HG03354 (cell line): Measurements from ENCODE around the gene TRPM7.
A peak's percentile ranks its signal among the peaks of the same experiment; 100 is the strongest.
"Not testable (repeated sequence)": the region's sequence is repeated elsewhere in the genome, so short reads cannot be mapped to it uniquely, and the experiment has no call there.

Source experiments
- ATAC-seq: cut with Tn5 transposase; IDR thresholded peaks from one replicate; pipeline ENCODE4 v1.9.1; 2021; ENCODE audit warnings: mild to moderate bottlenecking; ENCODE audit not compliant: unreplicated experiment, poor library complexity, severe bottlenecking

The TRPM7 gene, protein sequence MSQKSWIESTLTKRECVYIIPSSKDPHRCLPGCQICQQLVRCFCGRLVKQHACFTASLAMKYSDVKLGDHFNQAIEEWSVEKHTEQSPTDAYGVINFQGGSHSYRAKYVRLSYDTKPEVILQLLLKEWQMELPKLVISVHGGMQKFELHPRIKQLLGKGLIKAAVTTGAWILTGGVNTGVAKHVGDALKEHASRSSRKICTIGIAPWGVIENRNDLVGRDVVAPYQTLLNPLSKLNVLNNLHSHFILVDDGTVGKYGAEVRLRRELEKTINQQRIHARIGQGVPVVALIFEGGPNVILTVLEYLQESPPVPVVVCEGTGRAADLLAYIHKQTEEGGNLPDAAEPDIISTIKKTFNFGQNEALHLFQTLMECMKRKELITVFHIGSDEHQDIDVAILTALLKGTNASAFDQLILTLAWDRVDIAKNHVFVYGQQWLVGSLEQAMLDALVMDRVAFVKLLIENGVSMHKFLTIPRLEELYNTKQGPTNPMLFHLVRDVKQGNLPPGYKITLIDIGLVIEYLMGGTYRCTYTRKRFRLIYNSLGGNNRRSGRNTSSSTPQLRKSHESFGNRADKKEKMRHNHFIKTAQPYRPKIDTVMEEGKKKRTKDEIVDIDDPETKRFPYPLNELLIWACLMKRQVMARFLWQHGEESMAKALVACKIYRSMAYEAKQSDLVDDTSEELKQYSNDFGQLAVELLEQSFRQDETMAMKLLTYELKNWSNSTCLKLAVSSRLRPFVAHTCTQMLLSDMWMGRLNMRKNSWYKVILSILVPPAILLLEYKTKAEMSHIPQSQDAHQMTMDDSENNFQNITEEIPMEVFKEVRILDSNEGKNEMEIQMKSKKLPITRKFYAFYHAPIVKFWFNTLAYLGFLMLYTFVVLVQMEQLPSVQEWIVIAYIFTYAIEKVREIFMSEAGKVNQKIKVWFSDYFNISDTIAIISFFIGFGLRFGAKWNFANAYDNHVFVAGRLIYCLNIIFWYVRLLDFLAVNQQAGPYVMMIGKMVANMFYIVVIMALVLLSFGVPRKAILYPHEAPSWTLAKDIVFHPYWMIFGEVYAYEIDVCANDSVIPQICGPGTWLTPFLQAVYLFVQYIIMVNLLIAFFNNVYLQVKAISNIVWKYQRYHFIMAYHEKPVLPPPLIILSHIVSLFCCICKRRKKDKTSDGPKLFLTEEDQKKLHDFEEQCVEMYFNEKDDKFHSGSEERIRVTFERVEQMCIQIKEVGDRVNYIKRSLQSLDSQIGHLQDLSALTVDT (N-terminal part only)

GRCh38 chr15:50686469-50687301, at the start of gene TRPM7:
Gene TRPM7, minus strand, starts transcription at chr15:50686797. Its CDS starts 264 bp downstream, at chr15:50686533.
- ATAC-seq: peak; percentile 82

DNA sequence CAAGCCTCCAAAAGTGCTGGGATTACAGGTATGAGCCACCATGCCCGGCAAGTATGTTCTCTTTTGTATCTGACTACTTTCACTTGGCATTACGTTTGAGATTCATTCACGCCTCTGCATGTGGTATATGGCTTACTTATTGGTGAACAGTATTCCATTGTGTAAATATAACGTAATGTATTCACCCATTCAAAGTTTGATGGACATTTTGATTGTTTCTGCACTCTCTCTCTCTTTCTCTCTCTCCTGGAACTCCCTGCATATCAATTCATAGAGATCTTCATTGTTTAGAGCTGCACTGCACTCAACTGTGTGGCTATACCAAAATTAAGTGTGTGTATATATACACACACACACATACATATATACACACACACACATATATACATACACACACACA, 48.6 kb upstream of the TRPM7 start:
- no peak for ATAC-seq

GRCh38 chr15:50726315-50726714, 39.7 kb upstream of the TRPM7 start:
- ATAC-seq: no peak

- ATAC-seq: no peak
Measured at GRCh38 chr15:50718700-50719125, 32.1 kb upstream of the TRPM7 start.

DNA sequence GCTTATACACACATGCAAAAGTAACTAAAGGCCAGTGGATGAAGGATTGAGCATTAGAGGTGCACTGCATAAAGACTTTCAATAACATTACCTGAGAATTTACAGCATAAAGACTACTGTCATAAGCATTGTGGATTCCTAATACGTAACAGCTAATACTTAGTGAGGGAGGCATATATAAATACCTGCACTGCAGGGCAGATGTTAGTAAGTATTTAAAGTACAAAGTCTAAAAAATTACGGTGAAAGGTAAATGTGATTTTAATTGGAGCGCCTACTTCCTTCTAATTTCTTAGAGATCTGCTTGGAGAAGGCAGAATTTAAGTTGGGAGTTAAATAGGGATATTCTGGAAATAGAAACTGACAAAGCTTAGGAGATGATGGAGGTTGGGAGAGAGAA, 25.4 kb upstream of the TRPM7 start:
- no peak for ATAC-seq

GRCh38 chr15:50710585-50710984, 24.0 kb upstream of the TRPM7 start:
- ATAC-seq: no peak

- no peak for ATAC-seq
Measured at GRCh38 chr15:50707878-50708427, 21.4 kb upstream of the TRPM7 start.

DNA sequence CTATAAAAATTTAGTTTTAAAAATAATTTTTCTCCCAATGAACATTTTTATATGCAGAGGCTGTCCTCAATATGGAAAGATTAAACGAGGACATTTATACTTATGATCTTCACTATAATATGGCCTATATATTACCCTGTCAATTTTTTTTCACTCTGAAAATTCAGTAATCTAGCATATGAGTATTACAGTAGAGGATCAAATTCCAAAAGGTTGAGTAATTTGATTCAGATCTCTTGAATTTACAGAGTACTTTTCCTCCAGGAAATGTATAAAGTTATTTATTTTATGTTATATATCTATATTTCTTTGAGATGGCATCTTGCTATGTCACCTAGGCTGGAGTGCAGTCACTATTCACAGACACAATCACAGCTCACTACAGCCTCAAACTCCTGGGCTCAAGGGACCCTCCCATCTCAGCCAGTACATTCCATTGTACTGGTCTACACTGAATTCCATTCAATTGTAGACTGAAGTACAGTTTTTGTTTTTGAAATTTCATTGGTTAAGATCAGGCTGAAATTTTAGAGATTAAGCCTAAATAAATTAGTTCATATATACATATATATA, 16.3 kb upstream of the TRPM7 start:
- no peak for ATAC-seq

DNA sequence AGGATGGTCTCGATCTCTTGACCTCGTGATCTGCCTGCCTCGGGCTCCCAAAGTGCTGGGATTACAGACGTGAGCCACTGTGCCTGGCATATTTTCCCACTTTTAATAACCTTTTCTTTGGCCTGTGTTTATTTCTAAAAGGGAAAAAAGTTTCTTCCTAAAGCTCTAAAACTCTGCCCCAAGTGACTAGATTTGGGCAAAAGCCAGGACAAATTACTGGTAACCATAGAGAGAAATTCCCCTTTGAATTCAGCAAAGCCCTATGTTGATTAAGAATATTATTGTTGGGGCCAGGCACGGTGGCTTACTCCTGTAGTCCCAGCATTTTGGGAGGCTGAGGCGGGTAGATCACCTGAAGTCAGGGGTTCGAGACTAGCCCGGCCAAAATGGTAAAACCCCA, 11.5 kb upstream of the TRPM7 start:
- no peak for ATAC-seq

- ATAC-seq: no peak
Measured at GRCh38 chr15:50697109-50697797, 10.7 kb upstream of the TRPM7 start.

DNA sequence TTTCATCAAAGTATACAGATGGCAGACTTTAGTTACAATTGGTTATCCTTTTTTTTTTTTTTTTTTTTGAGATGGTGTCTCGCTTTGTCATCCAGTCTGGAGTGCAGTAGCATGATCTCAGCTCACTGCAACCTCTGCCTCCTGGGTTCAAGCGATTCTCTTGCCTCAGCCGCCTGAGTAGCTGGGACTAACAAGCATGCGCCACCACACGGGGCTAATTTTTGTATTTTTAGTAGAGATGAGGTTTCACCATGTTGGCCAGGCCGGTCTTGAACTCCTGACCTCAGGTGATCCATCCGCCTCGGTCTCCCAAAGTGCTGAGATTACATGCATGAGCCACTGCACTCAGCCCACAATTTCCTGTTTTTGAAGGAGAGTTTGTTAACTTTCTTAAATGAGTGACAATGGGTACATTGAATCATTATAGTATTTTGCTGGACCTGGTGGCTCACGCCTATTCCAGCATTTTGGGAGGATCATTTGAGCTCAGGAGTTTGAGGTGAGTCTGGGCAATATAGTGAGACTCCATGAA, 8.1 kb upstream of the TRPM7 start:
- ATAC-seq: not testable (repeated sequence)

DNA sequence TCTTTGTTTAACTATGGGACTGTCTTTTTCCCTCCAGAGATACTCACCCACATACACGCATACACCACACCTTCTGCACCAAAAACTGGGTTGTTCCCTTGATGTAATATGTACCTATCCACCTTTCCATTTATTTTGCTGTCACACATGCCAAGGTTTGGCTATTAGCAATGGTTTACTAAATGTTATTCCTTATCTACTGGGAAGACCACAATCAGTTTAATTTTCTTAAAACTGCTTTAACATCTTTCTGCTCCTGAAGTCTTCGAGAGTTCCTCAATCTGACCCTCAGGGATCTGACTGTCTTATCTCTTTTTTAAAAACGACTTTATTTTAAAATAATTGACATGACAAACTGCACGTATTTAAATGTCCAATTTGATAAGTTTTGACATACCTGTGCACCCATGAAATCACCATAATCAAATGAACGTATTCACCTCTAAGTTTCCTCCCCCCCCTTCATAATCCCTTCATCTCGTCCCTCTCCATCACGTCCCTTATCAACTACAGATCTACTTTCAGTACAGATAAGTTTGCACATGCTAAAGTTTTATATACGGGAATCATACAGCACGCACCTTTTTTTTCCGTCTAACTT, 805 bp upstream of the TRPM7 start:
- ATAC-seq: peak; percentile 4

GRCh38 chr15:50685976-50686468, 575 bp downstream of the TRPM7 start:
- peak; percentile 57 for ATAC-seq

- ATAC-seq: no peak
Measured at GRCh38 chr15:50685191-50685975, 1.2 kb downstream of the TRPM7 start.

GRCh38 chr15:50681467-50681866, 5.1 kb downstream of the TRPM7 start:
- ATAC-seq: no peak

DNA sequence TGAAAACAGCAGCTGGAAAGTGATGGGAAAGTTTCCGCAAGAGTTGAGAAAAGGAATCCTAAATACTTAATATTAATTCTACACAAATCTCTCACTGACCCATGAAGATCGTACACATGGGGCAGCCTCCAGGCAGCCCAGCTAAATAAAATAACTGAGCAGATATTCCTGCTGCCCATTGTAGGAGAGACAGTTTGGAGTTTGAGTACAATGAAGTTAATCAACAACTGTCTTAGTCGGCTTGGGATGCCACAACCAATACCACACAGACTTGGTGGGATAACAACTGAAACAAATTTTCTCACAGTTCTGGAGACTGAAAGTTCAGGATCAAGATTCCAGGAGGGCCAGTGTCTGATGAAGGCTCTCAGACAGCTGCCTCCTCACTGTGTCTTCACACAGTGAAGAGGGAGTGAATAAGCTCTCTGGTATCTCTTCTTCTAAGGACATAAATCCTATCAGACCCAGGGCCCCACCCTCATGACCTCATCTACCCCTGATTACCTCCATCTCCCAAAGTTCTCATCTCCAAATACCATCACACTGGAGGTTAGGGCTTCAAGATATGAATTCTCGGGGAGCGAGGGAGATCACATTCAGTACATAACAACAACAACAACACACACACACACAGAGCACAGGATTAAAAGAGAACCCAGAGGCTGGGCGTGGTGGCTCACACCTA, 9.7 kb downstream of the TRPM7 start:
- no peak for ATAC-seq
